NCI-H128 (cell line): ENCODE measurements around the gene RUFY2.

Source experiments
- DNase-seq: peaks from one replicate; lab custom pipeline; 2025; ENCODE audit not compliant: unreplicated experiment; lab: John Stamatoyannopoulos, UW

RUFY2 gene

DNA sequence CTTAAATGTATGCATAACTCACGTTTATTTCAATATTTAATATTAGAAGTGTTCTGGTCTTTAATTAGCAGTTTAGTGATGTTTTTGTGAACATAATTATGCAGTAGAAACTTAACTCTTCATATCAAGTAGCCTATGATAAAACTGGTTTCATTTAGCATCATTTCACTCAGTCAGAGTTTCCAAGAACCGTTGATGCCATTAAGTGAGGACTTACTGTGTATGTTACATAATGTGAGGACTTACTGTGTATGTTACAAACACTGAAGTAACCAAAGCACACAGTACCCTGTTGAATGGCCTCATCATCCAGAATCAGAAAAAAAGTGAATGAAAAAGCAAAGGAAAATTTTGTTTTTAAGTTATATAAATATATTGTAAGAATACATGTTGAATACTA, 41.5 kb downstream of the RUFY2 start:
- no peak for DNase-seq

DNA sequence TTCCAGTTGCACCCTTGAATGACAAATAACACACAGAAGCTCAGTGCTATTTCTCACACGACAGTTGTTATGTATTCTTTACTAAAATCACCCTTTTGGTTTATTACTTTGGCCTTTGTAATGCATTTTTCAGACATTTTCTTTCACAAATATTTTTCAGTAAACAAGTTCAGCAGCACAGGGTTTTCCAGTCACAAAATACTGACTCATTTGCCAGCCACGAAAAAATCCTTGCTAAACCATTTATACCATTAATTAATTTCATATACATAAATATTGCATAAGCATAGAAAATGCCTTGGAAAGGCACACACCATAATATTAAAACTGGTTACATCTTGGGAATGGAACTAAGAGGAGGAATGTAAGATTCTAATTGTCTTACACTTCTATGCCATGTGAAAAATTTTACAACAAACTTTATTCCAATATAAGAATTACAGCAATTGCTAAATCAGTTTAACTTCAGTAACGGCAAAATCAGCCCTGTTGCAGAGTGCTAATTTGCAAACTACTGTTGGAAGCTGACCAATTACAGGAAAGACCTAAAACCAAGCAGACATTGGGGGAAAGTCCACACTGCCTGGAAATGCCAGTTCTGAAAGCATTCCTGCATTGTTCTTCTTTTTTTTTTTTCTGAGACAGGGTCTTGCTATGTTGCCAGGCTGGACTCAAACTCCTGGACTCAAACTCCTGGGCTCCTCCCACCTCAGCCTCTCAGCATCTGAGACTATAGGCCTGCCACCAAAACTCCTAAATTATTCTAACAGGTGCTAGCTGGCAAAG, 42.8 kb downstream of the RUFY2 start:
- DNase-seq = no peak

DNA sequence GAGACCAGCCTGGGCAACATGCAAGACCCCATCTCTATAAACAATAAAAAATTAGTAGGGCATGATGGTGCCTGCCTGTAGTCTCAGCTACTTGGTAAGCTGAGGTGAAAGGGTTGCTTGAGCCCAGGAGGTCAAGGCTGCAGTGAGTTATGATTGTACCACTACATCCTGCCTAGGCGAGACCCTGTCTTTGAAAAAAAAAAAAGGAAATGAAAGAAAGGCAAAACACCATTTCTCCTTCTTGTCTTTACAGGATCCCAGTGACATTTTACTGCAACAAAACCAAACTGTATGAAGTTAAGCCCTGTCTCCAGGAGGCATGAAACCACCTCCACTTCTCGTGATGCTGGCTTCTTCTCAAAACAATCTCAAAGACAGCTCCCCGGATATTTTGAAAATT, 44.5 kb downstream of the RUFY2 start:
- DNase-seq = no peak

DNA sequence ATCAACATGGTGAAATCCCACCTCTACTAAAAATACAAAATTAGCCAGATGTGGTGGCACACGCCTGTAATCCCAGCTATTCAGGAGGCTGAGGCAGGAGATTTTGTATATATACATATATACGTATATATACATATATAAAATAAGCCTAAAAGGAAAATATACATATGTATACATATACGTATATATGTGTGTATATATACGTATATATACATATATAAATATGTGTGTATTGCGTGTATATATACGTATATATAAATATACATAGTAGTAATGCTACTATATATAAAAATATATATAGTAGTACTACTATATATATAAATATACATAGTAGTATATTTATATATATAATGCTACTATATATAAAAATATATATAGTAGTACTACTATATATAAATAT, 47.9 kb downstream of the RUFY2 start:
- no peak for DNase-seq

DNA sequence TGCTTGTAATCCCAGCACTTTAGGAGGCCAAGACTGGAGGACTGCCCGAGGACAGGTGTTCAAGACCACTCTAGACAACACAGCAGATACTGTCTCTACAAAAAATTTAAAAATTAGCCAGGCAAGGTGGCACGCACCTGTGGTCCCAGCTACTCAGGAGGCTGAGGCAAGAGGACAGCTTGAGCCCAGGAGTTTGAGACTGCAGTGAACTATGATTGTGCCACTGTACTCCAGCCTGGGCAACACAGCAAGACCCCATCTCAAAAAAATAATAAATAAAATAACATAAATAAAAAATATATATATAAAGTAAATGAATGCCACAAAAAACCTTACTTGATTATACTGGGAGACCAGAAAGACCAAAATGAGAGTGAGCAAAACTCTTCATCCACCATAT, 53.5 kb downstream of the RUFY2 start:
- no peak for DNase-seq

DNA sequence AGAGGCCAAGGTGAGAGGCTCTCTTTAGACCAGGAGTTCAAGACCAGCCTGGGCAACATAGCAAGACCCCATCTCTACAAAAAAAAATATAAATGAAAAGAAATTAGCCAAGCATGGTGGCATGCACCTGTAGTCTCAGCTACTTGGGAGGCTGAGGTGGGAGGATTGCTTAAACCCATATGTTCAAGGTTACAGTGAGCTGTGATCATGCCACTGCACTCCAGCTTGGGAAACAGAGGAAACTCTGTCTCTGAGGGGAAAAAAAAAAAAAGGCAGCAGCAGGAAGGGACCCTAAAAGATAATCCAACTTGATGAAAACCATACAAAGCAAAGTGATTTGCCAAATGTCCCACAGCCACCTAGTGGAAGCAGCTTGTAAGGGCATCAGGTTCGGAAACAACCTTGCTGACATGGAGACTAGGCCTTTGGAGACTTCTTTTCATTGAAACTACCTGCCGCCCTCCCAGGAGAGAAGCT, 58.8 kb downstream of the RUFY2 start:
- no peak for DNase-seq

DNA sequence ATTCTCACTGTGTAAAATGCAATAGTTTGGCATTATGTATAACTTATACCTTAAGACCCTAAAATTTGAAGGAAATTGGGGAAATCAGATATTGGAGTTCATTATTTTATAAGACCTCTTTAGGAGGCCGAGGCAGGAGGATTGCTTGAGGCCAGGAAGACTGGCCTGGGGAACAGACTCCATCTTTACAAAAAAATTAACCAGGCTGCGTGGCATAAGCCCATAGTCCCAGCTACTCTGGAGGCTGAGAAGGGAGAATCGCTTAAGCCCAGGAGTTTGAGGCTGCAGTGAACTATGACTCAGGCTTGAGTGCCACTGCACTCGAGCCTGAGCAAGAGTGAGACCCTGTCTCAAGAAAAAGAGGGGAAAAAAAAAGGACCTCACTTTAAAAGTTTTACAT, 60.3 kb downstream of the RUFY2 start:
- no peak for DNase-seq

DNA sequence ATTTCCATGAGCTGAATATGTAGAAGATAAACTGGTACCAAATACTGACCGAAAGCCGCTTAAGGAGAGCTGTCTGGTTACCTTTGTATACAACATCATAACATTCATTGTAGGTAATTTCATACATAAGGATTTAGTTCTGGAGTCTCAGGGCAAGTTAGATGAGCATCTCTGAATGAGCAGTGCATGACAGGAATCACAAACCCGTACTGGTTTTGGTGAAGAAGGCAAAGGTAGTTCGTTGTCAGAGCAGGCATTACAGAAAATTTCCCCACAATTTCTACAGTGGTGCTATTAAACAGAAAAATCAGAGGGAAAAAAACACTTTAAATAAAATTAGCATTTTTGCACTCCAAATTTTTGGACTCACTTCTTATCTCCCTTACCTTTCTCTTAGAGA, 61.5 kb downstream of the RUFY2 start:
- no peak for DNase-seq

DNA sequence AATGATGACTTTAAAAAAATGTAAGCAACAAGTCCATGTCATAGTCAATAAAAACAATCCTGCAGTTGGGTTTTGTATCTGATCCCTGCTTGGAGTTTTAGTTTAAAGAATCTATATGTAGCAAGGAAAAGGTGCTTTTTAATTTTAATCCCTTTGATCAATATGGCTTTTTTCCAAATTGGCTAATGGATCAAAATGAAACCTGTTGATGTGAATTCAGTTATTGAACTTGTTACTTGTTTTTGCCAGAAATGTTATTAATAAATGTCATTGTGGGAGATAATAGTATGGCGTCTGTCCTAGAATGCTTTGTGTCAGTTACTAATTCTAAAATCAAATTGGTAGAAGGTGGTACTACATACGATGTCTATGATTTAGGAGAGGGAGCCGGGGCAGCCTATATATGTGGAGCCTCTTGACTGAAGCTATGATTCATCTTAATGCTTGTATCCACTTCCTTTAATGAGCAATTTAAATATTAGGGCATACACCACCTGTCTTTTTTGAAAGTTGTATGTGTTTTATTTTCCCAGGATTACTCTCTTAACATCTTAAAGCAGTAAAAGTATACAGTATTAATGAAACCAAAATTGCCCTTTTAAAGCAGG, 64.1 kb downstream of the RUFY2 start:
- DNase-seq = no peak

DNA sequence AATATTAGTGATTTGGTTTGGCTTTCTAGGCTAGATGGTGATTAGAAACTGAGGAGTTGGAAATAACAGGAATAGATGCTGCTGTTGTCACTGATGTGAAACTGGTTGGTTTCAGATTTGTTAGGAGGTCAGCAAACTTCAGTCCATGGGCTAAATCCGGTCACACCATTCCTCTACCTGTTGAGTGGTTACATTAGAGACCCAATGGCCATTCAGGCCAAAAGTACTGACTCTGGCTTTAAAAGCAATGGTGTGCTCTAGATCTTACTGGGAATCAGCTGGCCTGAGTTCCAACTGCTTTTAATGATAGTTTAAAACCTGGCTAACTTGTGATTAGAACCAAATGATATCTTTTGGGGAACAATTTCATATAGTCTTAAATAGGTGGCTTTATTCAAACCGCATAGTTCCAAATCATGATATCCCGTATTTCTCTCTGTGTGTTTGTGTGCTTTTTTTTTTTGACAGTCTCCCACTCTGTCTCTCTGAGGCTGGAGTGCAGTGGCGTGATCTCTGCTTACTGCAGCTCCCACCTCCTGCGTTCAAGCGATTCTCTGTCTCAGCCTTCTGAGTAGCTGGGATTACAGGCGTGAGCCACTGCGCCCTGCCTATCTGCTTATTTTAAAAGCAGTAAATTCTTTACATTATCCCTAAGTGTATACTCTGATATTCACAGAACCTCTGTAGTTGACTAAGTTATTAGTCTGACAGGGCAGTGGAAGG, 66.6 kb downstream of the RUFY2 start:
- DNase-seq = no peak

DNA sequence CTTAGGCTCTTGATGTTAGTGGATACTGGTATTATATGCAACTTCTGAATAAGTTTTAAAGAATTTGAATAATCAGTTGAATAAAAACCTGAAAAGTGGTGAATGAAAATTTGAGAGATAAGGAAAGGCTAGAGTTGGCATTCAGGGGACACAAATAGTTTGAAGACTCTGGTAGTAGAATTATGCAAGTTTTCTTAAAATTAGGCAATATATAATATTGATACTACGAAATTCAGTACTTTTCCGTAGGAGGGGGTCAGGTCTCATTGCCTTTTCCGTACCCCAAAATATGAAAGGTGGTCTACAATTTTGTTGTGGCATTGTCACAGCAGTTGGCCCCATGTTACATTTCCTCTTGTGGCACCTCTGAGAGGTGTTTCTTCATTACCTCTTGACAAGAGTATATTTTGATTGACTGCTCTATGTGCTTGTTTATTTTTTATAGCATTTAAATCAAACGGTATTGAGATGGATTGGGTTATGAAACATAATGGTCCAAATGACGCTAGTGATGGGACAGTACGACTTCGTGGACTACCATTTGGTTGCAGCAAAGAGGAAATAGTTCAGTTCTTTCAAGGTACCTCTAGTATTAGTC, 70.2 kb downstream of the RUFY2 start:
- no peak for DNase-seq

DNA sequence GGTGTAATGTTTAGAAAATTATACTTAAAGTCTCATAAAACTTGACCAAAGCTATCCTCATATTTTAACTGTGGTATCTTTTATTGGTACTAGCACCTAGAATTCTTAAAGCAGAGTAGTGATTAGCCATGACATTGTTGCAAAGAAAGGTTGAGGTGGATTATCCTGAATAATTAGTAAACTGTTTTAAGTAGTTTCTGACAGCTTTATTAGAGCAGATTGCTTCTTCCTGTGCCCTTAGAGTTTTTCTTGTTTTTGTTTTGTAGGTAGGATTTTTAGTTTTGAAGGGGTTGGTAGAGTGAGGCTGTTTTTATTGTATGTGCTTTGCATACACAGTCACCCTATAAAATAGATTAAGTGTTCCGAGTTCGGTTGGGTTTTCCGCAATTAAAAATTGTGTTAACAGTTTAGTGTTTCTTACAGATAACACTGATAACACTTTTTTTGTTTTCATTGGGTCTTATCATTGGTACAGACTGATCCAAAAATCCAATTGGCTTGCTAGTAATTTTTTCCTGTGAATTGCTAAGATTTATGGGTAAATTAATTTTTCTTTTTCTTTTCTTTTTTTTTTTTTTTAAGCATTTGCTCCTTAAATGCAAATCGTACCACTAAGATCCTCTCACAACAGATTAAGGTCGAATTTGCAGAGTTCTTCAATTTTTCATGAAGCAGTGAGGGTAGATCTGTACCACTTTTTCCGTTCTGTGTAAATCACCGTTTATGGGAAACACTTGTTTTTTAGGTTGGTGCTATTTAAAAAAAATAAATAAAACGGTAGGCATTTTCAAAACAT, 72.2 kb downstream of the RUFY2 start:
- DNase-seq = no peak

DNA sequence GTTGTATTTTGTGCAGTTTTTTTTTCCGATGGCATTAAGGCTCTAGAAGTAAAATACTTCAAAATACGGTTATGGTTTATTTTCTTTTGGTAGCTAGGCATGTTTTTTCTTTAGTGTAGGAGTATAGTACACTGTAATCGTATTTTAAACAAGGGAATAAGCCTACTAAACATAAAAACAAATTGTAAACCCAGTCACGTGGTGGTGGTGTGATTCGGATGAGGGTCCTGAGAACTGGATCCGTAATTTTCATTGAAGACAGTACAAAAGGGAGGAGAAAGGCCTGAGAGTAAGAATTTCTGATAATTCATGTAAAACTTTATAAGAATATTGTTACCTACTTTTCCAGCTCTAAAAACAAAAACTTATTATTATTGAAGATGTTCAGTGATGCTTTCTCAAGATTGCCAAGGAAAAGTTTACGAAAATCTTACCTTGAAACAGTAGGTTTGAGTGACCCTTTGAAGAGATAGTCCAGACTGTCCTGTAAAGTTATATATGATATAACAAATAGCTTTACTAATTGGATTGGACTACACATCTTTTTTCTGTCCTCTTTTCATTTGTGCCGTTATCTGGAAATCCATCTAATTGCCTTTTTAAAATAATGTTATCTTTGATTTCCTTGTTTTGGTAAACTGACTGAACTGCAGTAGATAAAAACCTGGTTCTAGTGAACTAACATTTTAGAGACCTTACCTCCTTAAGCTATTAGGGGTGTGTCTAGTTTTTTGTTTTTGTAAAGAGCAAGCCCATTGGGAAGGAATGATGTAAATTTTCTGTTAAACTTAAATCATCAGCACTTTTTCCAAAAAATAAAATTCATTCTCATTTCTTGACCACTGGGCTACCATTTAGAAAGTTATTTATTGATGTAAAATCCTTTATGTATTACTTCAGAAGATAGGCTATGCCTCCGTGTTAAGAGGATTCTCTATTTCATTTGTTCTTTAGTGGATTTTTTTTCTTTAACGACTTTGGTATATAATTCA, 73.3 kb downstream of the RUFY2 start:
- DNase-seq = no peak

DNA sequence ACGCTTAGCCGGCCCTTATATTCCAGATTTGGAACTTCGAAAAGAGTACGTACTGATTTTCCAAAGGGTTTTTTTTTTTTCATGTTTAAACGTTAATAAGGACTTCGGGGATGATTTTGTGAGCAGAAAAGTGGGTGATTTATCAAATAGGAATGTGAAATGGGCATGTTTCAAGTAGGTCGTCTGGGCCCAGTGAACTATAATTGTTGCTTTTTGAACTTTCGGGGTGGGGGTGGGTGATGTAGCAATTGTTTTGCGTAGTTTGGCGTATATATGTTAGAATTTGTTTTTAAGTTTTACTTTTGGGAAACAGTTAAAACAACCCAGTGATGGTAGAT, 74.0 kb downstream of the RUFY2 start:
- no peak for DNase-seq

DNA sequence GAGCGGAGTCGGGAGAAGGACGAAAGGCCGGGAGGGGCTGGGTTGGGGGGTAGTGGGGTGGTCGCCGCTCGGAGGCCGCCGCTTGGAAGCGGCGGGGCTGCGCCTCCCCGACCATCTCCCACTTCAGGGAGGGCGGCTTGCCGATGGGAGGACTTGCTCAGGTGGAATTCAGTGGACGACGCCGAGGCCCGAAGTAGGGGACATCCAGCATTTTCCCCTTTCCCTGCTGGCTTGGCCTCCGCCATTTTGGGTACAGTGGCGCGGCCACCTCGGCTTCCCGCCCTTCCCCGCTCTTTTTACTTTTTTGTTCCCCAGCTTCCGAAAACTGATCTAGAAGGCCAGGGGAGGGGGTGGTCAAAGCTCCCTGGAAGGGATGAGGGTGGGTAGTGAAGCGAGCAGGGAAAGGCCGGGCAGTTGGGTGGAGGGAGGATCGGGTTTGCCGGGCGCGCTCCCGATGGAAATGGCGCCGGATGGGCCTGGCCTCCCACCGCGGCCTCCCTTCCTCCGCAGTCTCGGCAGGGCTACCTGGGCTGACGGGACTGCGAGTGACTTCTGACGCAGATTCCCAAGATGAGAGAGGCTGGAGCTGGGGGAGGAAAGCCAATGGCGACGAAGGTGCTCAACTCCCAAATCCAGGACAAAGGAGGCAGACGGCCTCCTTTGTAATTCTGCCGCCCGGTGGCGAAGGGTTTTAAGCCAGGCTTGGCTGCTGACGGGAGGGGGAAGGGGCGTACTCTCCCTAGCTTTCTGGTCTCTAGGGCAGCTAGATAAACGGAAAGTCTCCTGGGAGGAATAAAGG, 74.6 kb downstream of the RUFY2 start, which contains the start of gene PBLD:
TSS of gene PBLD (minus strand) at position 670 of the 799 bp plus-strand sequence. CDS start 26,084 bp downstream, outside the sequence.
- peak; percentile 37 for DNase-seq

DNA sequence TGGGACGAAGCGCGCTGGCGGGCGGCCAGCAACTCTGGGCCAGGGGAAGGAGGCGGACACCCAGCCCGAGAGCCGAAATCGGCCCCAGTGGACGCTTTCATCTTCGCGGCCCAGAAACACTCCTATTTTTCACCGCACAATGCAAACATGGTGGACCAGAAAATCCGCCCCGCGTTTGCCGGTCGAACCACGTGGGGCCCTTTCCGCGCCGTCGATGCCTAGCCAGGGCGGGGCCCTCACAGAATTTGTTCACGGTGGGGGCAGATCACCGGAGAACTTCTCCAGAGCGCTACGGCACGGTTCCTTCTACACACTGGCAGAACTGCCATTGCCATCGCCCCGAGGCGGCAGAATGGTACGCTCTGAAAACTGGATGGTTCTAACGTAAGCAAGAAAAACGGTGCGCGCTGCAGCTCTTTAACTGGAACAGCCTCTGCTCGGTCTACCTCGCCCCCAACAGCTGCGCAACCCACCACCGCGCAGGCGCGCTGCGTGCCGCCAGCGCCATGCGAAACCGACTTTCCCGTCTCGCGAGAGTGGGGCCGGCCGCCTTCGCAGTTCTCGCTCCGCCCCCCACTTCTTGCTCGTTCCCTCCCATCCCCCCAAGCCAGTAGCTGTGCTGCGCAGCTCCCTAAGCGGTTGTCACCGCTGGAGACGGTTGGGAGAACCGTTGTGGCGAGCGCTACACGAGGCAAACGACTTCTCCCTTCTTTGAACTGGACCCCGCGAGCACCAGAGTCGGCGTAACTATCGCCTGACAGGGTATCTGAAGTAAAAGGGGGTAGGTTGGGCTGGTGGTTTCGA, 75.4 kb downstream of the RUFY2 start, which contains the start of gene HNRNPH3:
TSS of gene HNRNPH3 (plus strand) at position 610 of the 804 bp plus-strand sequence. CDS start 5,158 bp downstream, outside the sequence.
- peak; percentile 90 for DNase-seq

DNA sequence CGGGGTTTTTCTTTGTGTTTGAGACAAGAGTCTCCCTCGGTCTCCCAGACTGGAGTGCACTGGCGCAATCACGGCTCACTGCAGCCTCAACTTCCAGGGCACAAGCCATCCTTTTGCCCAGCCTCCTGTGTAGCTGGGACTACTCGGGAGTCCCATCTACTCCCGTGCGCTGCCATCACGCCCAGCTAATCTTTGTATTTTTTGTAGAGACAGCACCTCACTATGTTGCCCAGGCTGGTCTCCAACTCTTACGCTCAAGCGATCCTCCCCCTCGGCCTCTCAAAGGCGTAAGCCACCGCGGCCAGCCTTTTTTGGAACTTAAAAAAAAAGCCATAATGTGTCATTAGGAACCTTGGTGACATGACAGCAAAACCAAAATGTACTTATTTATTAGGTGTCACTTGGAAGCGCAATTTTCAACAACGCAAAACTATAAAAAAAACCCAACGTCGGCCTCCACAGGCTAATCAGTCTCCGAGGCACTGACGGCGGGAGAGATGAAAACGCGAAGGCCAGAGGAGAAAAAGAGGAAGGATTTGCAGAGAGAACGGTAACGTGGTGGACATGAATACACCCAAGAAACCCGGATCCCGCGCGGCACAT, 76.1 kb downstream of the RUFY2 start:
- DNase-seq = no peak

DNA sequence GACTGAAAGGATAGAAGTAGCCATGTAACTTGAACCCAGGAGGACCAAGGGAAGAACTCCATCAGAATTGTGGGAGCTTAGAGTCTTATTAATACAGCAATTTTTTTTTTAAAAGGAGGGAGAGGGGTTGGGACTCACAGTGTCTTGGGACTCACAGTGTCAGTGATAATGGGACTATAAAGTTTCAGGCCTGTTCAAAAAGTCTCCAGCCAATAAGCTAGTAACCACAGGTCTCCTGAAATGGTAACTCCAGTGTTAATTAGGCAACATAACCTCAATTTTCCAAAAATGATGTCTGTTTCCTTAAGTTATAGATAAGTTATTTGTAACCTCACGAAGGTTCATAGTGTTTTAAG, 77.6 kb downstream of the RUFY2 start:
- no peak for DNase-seq
